Measurements from ENCODE around the gene ANKMY1.
"Not testable (repeated sequence)": the region's sequence is repeated elsewhere in the genome, so short reads cannot be mapped to it uniquely, and the experiment has no call there.

DNA sequence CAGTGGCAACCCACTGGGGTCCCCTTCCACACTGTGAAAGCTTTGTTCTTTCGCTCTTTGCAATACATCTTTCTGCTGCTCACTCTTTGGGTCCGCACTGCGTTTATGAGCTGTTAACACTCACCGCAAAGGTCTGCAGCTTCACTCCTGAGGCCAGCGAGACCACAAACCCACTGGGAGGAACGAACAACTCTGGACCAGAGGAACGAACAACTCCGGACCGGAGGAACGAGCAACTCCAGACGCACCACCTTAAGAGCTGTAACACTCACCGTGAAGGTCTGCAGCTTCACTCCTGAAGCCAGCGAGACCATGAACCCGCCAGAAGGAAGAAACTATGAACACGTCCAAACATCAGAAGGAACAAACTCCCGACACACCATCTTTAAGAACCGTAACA is 18.7 kb downstream of the ANKMY1 start:
- TF ChIP-seq CTCF, POLR2A (IDR thresholded peaks at IDR 0.05): not testable (repeated sequence)
